SIG-M5 treated with dmso at 0.1 percent for 504 hours (cell line): Measurements from ENCODE around the gene SV2C.

Experiments used
- DNase-seq: peaks from one replicate; lab custom pipeline; 2025; ENCODE audit not compliant: unreplicated experiment; lab: John Stamatoyannopoulos, UW

The SV2C gene

DNA sequence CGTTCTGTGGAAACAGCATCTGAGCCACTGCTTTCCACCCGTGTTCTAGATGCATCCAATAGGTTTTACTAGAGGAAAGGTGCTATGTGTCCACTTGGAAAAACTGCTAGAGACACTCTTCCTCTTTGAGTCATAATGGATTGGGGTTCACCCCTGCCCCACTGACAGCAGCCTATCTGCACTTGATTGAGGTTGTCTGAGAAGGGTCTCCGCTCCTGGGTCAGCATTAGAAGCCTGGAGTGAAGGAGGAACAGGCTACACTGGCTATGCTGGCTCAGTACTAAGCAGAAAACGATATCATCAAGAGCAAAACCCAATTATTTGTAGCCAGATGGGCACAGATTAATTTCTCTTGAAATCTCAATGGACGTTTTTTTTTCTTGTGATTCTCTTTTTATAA lies 167.3 kb downstream of the SV2C start:
- no peak for DNase-seq

- DNase-seq: no peak
These were observed 168.5 kb downstream of the SV2C start for GRCh38 chr5:76251656-76252055.

DNA sequence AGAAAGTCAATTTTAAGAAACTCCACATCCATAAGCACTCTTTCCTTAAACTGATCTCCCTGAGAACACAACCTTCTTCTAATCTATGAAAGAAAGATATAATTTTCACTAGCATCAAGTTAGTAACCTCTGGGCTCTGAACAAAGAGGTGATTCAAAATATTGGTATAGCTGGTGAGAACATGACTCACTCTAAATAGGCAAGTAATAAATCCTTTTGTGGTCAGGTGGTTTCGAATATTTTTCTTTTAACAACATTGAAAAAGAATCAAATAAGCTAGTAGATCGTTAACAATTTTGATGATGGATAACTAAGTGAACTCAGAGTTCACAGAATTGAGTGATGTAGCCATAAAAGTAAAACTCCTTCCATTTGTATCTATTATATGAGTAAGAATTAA lies 169.3 kb downstream of the SV2C start:
- no peak for DNase-seq

DNA sequence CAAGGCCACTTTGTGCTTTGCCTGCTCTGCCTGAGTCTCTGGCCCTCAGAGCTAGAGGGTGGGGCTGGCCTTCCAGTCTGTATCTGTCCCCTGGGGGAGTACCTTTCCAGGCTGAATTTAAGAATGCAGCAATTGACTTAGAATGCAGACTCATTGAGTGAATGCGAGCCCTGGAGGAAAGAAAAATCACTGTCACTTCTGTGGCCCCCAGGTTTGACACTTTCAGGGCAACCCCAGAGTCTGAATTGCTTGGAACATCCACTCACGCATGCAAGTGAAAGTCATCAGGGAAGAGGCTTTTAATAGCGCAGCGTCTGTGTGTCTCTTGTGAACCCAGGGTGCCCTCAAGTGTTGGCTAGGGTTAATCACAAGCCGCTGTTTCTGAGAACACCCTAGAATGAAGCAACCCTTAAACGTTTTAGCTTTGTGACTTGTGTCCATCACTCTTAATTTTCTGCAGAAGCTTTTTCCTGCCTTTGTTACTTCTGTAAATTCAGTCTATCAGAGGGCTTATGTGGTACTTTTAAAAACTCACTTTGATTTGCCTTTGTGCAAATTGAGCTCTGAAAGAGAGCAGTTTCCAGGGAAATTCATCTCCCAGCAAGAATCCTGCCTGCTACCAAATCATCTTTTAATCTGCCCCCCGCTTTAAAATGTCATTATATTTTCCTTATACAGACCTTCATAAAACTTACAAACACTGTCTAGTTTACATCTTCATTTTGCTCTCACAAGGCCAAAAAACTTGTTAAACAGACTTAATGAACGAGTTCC lies 173.1 kb downstream of the SV2C start:
- peak; percentile 89 for DNase-seq

- DNase-seq: no peak
These were observed 174.1 kb downstream of the SV2C start for GRCh38 chr5:76257225-76257833.

GRCh38 chr5:76257897-76258296 lies 174.7 kb downstream of the SV2C start:
- DNase-seq: no peak

- no peak for DNase-seq
These were observed 181.5 kb downstream of the SV2C start for GRCh38 chr5:76264681-76265080.

DNA sequence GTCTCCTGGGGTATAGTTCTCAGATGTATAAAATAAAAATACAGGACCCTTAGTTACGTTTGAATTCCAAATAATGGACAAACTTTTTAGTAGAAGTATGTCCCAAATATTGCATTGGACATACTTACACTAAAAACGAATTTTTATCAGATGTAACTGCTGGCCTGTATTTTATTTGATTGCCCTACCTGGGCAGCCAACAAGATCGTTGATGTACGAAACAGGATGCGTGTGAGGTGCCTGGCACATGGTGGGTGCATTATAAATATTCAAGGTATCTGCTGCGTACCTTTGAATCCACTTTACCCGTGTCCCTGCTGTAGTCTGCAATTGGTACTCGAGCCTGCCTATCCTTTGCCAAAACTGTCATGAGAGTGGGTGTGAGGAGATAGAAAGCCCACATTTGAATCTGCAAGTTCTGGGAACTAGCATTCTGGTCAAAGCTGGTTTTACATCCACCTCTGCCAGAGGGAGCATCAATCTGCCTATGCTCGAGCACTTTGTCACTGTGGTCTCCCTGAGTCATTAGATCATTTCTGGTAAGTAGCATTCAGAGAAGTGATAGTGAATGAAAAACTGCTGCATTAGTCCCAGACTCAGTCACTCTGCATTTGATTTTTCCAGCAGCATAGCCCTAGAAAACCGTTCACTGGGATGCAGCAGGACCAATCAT lies 186.2 kb downstream of the SV2C start:
- DNase-seq: no peak

DNA sequence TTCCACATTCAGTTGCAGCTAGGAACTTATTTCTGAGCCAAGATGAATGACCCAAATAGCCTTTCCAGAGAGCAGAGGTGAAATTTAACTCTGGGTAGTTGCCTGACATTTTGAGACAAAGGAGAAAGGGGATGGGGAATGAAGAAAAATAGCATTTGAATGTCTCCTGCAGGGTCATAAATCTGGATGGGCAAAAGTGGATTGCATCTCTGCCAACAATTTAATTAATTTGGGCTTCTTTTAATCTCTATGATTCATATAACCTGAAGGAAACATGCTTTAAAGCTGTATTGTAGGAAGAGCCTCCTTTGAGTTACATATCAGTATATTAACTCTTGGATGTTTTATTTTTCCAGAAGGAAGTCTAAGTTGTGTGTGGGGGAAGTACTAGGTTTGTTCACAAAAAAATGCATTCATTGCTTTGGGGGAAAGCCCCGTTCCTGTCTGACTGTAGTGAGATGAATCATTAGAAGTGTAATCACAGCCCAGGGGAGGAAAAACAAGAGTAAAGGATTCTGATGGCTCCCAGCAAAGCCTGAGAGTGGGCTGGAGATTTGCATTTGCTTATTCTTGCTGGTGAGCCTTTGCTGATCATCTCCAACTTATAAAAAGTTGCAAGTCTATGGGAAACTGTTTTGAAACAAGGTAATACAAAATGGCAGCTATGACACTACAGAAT lies 186.9 kb downstream of the SV2C start:
- DNase-seq: no peak

- DNase-seq: no peak
These were observed 188.7 kb downstream of the SV2C start for GRCh38 chr5:76271836-76272235.

DNA sequence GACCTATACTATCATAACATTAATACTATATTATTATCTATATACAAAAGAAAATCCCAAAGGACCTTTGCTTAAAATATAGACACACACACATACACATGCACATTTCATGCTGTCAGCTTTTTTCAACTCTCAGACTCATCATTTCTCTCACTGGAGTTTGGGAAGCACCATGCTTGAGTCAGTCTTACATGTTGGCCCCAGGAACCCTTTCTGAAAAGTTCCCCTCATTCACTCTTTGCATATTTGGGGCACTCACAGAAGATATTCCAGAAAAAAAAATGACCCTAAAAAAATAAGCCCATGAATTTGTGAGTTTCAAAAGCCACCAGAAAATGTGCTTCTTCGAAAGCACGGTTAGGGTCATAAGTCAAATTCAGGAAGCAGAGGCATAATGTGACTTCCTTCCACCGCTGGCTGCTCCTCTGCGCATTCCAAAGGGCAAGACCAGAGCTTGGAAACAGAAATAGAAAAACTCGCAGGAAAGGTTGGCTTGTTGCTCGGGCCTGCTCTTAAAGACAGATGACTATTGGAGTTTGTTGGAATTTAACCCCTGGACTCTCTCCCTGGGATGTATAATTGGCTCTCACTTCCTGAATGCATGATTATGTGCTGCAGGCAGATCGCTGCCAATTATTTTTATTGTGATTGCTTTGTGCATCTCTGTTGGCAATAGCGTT lies 190.2 kb downstream of the SV2C start:
- no peak for DNase-seq

DNA sequence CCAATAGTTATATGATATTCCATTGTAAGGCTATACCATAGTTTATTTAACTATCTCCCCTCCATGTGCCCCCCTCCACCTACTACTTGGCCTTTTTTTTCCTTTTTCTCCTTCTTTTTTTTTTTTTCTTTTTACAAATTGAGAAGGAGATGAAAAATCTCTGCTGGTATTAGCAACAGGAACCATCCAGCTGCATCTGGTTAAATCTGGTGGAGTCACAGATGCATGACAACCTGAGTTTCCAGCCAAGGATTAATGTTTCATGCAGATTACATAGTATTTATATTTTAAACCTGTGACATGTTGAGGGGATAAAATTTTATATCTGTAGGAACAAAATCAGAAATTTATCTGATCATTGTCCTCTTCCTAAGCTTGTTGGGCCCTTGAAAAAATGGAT lies 191.4 kb downstream of the SV2C start:
- no peak for DNase-seq

DNA sequence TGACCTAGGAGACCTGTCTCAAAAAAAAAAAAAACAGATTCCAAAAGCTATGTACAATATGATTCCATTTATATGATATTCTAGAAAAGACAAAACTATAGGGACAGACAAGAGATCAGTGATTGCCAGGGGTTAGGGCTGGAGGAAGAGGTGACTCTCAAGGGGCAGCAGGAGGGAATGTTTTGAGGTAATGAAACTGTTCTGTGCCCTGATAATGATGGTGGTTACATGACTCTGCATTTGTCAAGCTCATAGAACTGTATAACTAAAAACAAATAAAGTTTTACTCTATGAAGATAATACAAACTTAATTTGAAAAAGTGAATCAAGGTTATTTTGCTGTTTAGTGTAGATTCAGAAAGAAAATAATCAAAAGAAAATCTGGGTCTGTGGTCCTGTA lies 194.6 kb downstream of the SV2C start:
- no peak for DNase-seq

DNA sequence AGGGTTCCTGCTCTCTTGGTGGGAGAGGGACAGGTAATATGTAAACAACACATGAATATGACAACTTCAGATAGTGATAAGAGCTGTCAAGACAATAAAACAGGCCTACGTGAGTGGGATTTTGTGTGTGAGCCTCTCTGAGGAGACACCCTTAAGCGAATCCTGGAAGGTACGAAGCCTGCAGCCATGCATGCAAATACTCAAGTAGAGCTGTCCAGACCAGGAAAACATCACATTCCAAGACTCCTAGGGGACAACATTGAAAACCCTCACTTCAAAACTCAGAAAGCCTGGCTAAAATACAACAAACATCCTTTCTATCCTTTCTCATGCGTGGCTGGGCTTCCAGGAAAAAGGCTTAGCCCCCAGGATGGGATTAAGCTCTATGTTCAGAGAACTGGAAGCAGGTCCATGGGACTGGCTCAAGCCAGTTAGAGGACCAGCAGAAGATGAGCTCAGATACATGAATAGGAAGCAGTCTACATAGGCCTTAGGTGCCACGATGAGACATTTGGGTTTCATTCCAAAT lies 195.1 kb downstream of the SV2C start:
- no peak for DNase-seq

- no peak for DNase-seq
These were observed 197.3 kb downstream of the SV2C start for GRCh38 chr5:76280494-76280893.

GRCh38 chr5:76283670-76284069 lies 200.5 kb downstream of the SV2C start:
- no peak for DNase-seq

DNA sequence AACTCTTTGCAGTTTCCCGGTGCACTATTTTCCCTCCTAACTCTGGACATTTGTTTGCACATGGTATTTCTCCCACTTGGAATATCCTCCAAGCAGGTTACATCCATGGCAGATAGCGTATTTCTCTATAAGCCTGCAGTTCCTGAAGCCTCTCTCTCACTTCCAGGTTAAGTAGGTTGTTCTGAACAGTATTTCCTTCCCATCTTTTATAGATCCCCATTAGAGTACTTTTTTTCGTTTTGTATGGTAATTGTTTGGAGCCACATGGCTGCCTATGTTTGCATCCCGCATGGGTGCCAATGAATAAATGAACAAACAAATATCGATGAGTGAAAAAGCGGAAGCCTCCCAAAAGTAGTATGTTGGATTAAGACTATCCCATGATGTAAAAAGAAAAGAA lies 206.5 kb downstream of the SV2C start:
- no peak for DNase-seq

GRCh38 chr5:76290321-76290757 lies 207.2 kb downstream of the SV2C start:
- DNase-seq: no peak

GRCh38 chr5:76291305-76292077 lies 208.3 kb downstream of the SV2C start:
- no peak for DNase-seq
